HG03175 (cell line): ENCODE measurements around the gene PTRH1.
A peak's percentile ranks its signal among the peaks of the same experiment; 100 is the strongest.

Experiments used
- ATAC-seq: cut with Tn5 transposase; IDR thresholded peaks from one replicate; pipeline ENCODE4 v1.9.1; 2021; ENCODE audit warnings: mild to moderate bottlenecking, moderate library complexity; ENCODE audit not compliant: unreplicated experiment

Gene PTRH1

GRCh38 chr9:127721391-127721821 is 5.9 kb upstream of the PTRH1 start:
- ATAC-seq, result no peak

DNA sequence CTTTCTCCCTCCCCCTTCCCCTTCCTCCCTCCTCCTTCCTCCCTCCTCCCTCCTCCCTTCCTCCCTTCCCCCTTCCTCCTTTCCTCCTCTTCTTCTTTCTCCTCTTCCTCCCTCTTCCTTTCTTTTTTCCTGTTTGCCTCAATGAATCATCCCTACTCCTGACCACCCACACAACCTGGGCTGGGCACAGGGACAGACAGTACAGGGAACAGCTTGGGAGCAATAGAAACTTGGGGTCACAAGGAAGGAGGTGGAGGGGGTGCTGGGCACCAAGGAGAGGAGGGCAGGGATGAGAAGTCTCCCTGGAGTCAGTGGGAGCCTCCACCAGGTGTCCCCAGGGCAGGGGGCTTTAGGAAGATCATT is 5.4 kb upstream of the PTRH1 start:
- no peak for ATAC-seq

DNA sequence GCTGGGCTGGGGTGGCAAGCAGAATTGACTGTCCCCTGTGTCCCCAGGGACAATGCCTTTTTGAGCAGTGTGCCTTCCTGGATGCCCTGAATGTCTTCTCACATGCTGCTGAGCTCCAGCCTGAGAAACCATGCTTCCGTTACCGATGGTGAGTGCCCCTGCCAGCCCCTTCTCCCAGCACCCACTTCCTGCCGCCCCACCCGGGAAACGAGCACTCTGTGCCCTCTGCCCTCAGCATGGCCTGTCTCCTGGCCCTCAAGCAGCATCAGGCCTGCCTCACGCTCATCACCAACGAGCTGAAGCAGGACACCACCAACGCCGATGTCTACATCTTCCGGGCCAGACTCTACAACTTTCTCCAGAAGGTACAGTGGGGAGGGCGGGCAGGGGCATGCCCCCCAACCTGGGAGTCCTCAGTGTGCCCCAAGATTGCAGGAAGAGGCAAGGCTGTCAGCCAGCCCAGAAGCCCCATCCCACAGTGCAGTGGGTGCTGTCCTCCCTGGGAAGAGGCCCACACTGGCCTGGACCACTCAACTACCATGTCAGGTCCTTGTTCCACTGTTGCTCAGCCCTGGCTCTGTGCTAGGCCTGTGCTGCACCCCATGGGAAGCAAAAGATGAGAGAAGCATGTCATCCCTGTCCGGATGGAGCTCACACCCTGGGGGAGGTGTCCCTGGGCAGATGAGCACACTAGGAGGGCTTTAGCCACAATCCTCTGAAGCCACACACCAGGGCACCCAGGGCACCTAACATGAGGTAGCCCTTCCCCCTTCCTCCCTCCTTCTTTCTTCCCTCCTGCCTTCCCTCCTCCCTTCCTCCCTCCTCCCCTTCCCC is 4.8 kb upstream of the PTRH1 start:
- ATAC-seq, result no peak

DNA sequence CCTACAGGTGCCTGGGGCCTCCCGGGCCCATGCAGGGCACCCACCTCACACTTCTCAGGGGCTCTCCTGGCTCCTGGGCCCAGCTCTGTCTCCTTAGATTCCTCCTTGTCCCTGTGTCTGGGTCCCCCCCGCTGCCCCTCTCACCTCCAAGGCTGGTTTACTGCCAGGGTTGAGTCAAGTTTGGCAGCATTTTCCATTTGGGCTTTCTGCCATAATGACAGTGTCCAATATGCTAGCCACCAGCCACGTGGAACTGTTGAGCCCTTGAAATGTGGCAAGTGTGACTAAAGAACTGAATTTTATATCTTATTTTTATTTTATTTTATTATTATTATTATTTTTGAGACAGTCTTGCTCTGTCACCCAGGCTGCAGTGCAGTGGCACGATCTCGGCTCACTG is 2.3 kb upstream of the PTRH1 start:
- ATAC-seq, result no peak

DNA sequence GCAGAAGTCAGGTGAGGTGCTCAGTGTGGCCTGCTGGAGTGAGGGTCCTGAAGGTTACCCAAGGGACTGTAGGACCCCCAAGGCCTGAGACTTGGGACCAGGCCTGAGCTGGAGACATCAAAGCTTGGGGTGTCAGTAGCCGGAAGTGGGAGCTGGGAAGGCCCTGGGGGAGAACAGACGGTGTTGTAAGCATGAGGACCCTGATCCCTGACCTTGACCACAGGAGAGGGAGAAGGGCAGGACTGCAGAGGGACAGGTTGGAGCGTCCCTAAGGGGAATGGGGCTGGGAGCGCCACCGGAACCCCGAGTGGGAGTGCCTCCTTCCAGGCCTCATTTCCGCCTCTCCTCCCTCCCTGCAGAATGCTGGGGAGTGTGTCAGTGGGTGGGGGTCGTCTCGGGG is 949 bp upstream of the PTRH1 start:
- ATAC-seq, result no peak

DNA sequence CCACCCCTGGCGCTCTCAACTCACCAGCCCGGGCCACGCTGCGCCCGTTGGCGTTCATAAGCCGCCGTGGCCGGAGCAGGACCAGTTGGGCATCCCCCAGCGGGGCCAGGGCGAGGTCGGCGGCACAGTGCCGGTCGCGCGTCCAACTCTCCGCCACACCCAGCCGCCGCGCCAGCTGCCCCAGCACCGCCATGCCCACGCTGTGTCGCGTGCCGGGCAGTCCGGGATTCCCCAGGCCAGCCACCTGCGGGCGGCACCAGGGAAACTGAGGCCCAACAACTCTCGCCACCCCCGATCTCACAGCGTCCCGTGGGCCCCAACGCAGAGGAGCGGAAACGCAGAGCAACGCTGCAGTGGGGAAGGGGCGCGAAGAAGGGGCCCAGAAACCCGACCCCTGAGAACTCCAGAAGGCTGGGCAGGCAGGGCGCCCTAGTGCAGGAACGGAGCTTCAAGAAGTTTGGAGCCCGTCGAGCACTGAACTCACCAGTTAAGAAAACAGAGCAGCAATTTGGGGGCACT is 453 bp downstream of the PTRH1 start:
- ATAC-seq, result peak; percentile 1

- ATAC-seq, result no peak
Observed at GRCh38 chr9:127714020-127714750, 1.3 kb downstream of the PTRH1 start.

GRCh38 chr9:127712867-127713266 is 2.6 kb downstream of the PTRH1 start:
- no peak for ATAC-seq

- no peak for ATAC-seq
Observed at GRCh38 chr9:127712371-127712770, 3.1 kb downstream of the PTRH1 start.

DNA sequence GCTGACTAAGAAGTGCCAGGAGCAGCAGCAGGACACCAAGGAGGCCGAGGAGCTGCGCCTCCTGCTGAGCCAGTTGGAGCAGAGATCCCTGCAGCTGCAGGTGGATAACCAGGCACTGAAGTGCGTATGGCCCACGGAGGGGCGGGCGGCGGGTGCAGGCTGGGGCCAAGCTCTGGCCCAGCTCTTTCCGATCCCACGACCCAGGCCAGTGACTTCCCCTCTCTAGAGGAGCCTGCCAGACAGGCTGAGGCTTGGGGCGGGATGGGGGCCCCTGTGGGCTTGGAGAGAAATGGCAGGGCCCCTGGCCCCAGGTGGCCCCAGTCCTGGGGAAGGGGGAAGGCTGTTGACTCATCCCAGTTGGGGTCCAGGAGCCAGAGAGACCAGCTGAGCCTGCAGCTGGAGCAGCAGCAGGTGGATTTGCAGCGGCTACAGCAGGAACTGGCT is 3.6 kb downstream of the PTRH1 start:
- ATAC-seq, result no peak

DNA sequence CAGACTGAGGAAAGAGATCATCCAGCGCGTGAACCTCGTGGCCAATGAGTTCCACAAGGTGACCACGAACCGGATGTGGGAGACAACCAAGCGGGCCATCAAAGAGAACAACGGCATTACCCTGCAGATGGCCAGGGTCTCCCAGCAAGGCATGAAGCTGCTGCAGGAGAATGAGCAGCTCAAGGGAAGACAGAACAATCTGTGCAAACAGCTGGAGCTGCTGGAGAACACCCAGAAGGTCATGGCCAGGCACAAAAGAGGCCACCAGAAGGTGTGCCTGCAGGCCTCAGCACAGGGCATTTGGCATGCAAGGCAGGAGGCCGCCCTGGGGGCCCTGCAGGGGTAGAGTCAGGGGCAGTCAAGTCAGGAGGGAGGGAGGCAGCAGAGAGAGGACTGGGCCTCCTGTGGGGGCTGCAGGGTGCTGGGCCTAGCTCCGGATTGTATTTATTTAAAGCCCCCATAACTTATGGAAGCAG is 4.2 kb downstream of the PTRH1 start:
- ATAC-seq, result no peak

GRCh38 chr9:127710204-127710783 is 5.2 kb downstream of the PTRH1 start:
- ATAC-seq, result no peak

DNA sequence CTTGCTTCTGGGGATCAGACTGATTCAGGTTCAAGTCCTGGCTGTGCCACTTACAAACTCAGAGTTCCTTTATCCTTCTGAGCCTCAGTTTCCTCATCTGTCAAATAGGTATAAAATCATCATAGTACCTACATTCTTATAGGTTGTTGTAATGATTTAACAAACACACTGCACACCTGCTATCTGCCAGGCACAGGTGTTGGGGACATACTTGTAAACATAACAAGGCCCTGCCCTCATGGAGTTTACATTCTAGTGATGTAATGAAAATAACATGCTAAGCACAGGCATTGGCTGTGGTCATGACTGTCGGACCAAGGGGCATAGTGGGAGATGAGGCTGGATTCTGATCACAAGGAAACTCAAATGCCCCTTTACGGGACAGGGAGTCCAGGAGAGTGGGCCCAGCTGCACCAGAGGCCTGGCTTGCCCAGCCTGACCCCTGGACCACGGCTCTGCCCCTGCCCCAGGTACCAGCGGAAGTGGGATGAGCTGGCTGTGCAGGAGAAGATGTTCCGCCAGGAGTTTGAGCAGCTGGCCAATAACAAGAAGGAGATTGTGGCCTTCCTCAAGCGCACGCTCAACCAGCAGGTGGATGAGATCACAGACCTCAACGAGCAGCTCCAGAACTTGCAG is 6.4 kb downstream of the PTRH1 start:
- no peak for ATAC-seq

DNA sequence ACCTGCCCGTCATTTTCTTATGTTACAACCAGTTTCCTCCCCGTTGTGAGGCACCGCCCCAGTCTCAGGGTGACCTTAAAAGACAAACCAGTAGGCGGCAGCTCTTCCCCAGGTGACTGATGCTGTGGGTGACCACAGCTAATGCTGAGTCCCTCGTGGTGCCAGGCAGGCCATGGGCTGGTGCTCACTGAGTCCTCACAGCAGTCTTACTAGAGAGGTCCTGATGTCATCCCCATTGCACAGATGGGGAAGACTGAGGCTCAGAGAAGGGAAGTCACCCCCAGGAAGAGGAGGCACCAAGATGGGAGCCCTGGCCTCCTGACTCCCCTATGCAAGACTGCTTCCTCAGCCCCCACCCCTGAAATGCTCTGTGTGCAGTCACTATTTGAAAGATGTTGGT is 7.7 kb downstream of the PTRH1 start:
- ATAC-seq, result no peak

- ATAC-seq, result no peak
Observed at GRCh38 chr9:127706836-127707241, 8.6 kb downstream of the PTRH1 start, which contains the start of gene CFAP157. Gene CFAP157, plus strand, starts transcription at chr9:127706988. Its CDS starts 44 bp downstream, at chr9:127707032.

- no peak for ATAC-seq
Observed at GRCh38 chr9:127705577-127706379, 9.7 kb downstream of the PTRH1 start.

- ATAC-seq, result no peak
Observed at GRCh38 chr9:127703289-127703946, 12.0 kb downstream of the PTRH1 start.

GRCh38 chr9:127700594-127701255 is 14.7 kb downstream of the PTRH1 start:
- no peak for ATAC-seq

DNA sequence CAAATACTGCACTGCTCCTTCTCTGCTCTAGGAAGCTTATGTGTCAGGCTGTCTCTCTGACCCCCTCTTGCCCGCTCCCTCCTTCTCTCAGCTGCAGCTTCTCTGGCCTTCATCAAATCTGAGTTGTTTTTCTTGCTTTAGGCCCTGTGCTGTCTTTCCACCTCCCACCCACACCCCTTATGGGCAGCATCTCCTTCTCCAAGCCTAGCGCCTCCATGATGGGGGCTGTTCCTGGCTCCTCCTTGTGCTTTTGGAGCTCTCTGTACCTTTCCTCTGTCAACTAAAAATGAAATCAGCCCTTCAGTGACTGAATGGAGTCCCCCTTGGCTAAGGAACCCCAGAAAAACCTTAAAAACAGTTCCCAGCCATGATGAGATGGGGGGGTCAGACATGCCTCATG is 15.3 kb downstream of the PTRH1 start:
- no peak for ATAC-seq
